Mucosa of rectum (tissue), 2 donors: ENCODE measurements around the gene DNAI1.

Experiments
- H3K27ac ChIP-seq, 2 donors: one replicate each; pipeline ENCODE4 v1.7.0; 2013; ENCODE audit warnings: inconsistent platforms in 2 of 2, low read depth in 2 of 2, low read length in 2 of 2
- H3K27me3 ChIP-seq, 2 donors: one replicate each; pipeline ENCODE4 v1.7.0; 2013; ENCODE audit warnings: low read length in 2 of 2; ENCODE audit not compliant: control insufficient read depth in 2 of 2, insufficient read depth in 2 of 2
- H3K36me3 ChIP-seq, 2 donors: one replicate each; pipeline ENCODE4 v1.7.0; 2013; ENCODE audit warnings: low read length in 2 of 2; ENCODE audit not compliant: control insufficient read depth in 2 of 2, insufficient read depth in 2 of 2
- H3K4me1 ChIP-seq, 2 donors: one replicate each; pipeline ENCODE4 v1.7.0; 2013; ENCODE audit warnings: low read length in 2 of 2, mild to moderate bottlenecking in 1 of 2; ENCODE audit not compliant: control insufficient read depth in 2 of 2, insufficient read depth in 2 of 2
- H3K4me3 ChIP-seq, 2 donors: one replicate each; pipeline ENCODE4 v1.7.0; 2013; ENCODE audit warnings: low read length in 2 of 2
- H3K9ac ChIP-seq, 2 donors: one replicate each; pipeline ENCODE4 v1.7.0; 2013; ENCODE audit warnings: low read length in 2 of 2, low read depth in 1 of 2, mild to moderate bottlenecking in 1 of 2
- H3K9me3 ChIP-seq, 2 donors: one replicate each; pipeline ENCODE4 v1.7.0; 2013; ENCODE audit warnings: low read length in 2 of 2; ENCODE audit not compliant: control insufficient read depth in 2 of 2
- donor health status: healthy.
- donor health status: Normal muscosa, but diverticular disease.

The DNAI1 gene

GRCh38 chr9:34499076-34499475 is 40.5 kb downstream of the DNAI1 start:
- H3K9me3 ChIP-seq = no peaks in the 10 kb centered on the region
- no peaks in the 10 kb centered on the region for H3K27me3 ChIP-seq
- no peak overlapping the region for H3K27ac ChIP-seq
- H3K4me3 ChIP-seq = no peak overlapping the region
- H3K9ac ChIP-seq = no peak overlapping the region
- H3K4me1 ChIP-seq = no peaks in the 10 kb centered on the region
- H3K36me3 ChIP-seq = no peaks in the 10 kb centered on the region

GRCh38 chr9:34500623-34501267 is 42.1 kb downstream of the DNAI1 start:
- Histone ChIP-seq H3K4me3 (no peak overlapping the region), H3K9me3 (no peaks in the 10 kb centered on the region), H3K36me3 (no peaks in the 10 kb centered on the region), H3K4me1 (no peaks in the 10 kb centered on the region), H3K9ac (no peak overlapping the region), H3K27ac (no peak overlapping the region), H3K27me3 (no peaks in the 10 kb centered on the region)

GRCh38 chr9:34501372-34501771 is 42.8 kb downstream of the DNAI1 start:
- Histone ChIP-seq H3K9me3 (no peaks in the 10 kb centered on the region), H3K9ac (no peak overlapping the region), H3K27me3 (no peaks in the 10 kb centered on the region), H3K27ac (no peak overlapping the region), H3K4me3 (no peak overlapping the region), H3K36me3 (no peaks in the 10 kb centered on the region), H3K4me1 (no peaks in the 10 kb centered on the region)

- Histone ChIP-seq H3K9ac (no peak overlapping the region), H3K27ac (no peak overlapping the region), H3K4me3 (no peak overlapping the region)
Observed at GRCh38 chr9:34501889-34502425, 43.4 kb downstream of the DNAI1 start.

GRCh38 chr9:34502471-34502870 is 43.9 kb downstream of the DNAI1 start:
- Histone ChIP-seq H3K4me1 (no peaks in the 10 kb centered on the region), H3K27ac (no peak overlapping the region), H3K4me3 (no peak overlapping the region), H3K9me3 (no peaks in the 10 kb centered on the region), H3K36me3 (no peaks in the 10 kb centered on the region), H3K27me3 (no peaks in the 10 kb centered on the region), H3K9ac (no peak overlapping the region)

More at GRCh38 chr9:34501889-34502425, 43.4 kb downstream of the DNAI1 start:
- Histone ChIP-seq H3K9me3 (no peaks in the 10 kb centered on the region), H3K27me3 (no peaks in the 10 kb centered on the region), H3K36me3 (no peaks in the 10 kb centered on the region), H3K4me1 (no peaks in the 10 kb centered on the region)

- Histone ChIP-seq H3K36me3 (no peaks in the 10 kb centered on the region), H3K27me3 (no peaks in the 10 kb centered on the region), H3K4me1 (no peaks in the 10 kb centered on the region), H3K9me3 (no peaks in the 10 kb centered on the region), H3K9ac (no peak overlapping the region), H3K27ac (no peak overlapping the region), H3K4me3 (no peak overlapping the region)
Observed at GRCh38 chr9:34502891-34503290, 44.3 kb downstream of the DNAI1 start.

GRCh38 chr9:34503406-34503805 is 44.8 kb downstream of the DNAI1 start:
- Histone ChIP-seq H3K27ac (no peak overlapping the region), H3K4me3 (no peak overlapping the region), H3K9ac (no peak overlapping the region), H3K4me1 (no peaks in the 10 kb centered on the region), H3K27me3 (no peaks in the 10 kb centered on the region), H3K9me3 (no peaks in the 10 kb centered on the region), H3K36me3 (no peaks in the 10 kb centered on the region)

- H3K9ac ChIP-seq = no peak overlapping the region
- H3K4me1 ChIP-seq = peaks cover 0 to under 1% of the 10 kb centered on the region in 2 donors
- H3K36me3 ChIP-seq = no peaks in the 10 kb centered on the region
- no peaks in the 10 kb centered on the region for H3K27me3 ChIP-seq
- peak overlapping the region in 1 of 2 donors; percentile 32 for H3K27ac ChIP-seq
- H3K9me3 ChIP-seq = no peaks in the 10 kb centered on the region
- H3K4me3 ChIP-seq = no peak overlapping the region
Observed at GRCh38 chr9:34505370-34506120, 46.9 kb downstream of the DNAI1 start.

- no peak overlapping the region for H3K9ac ChIP-seq
- H3K4me1 ChIP-seq = peaks cover 0 to 7% of the 10 kb centered on the region in 2 donors
- no peak overlapping the region for H3K27ac ChIP-seq
- H3K36me3 ChIP-seq = no peaks in the 10 kb centered on the region
- no peak overlapping the region for H3K4me3 ChIP-seq
- no peaks in the 10 kb centered on the region for H3K9me3 ChIP-seq
- no peaks in the 10 kb centered on the region for H3K27me3 ChIP-seq
Observed at GRCh38 chr9:34506623-34507022, 48.0 kb downstream of the DNAI1 start.

GRCh38 chr9:34507556-34507955 is 49.0 kb downstream of the DNAI1 start:
- Histone ChIP-seq H3K27ac (no peak overlapping the region), H3K4me1 (peaks cover 0 to 7% of the 10 kb centered on the region in 2 donors), H3K9me3 (no peaks in the 10 kb centered on the region), H3K27me3 (no peaks in the 10 kb centered on the region), H3K36me3 (no peaks in the 10 kb centered on the region), H3K9ac (no peak overlapping the region), H3K4me3 (no peak overlapping the region)
